CD4-positive, alpha-beta memory T cell (primary cell): ENCODE results near the gene EIF4G3. TPM values are rescaled to one million over a fixed set of nuclear protein-coding genes. Genes with fewer than 3 reads are reported as not detected.

Source experiments
- CTCF ChIA-PET: fragments of 350-600 bp; sonication (Branson Sonifier 250); formaldehyde crosslinking; loops from one replicate; lab custom pipeline; 2021; ENCODE audit warnings: inconsistent platforms; ENCODE audit not compliant: partially characterized antibody; lab: Charles Lee
- POLR2A ChIA-PET: fragments of 350-600 bp; sonication (Branson Sonifier 250); formaldehyde crosslinking; loops from one replicate; lab custom pipeline; 2021; ENCODE audit not compliant: partially characterized antibody; lab: Charles Lee
- DNase-seq, 5 donors: peaks; one replicate each; pipeline versions ENCODE4 v3.0.0 to v3.0.0-alpha.2; 2020 to 2022; ENCODE audit warnings: mixed read lengths in 1 of 5
- H3K27ac ChIP-seq: one replicate; pipeline ENCODE4 v1.7.0; 2013; ENCODE audit warnings: low read depth, low read length
- H3K27me3 ChIP-seq: 2 replicates; pipeline ENCODE4 v1.7.0; 2013; ENCODE audit warnings: mild to moderate bottlenecking, low read length, moderate library complexity; ENCODE audit not compliant: insufficient read depth
- H3K36me3 ChIP-seq: 2 replicates; pipeline ENCODE4 v1.7.0; 2013; ENCODE audit warnings: mild to moderate bottlenecking, low read length, moderate library complexity; ENCODE audit not compliant: insufficient read depth
- H3K4me1 ChIP-seq: 2 replicates; pipeline ENCODE4 v1.7.0; 2013; ENCODE audit warnings: mild to moderate bottlenecking, low read length, moderate library complexity; ENCODE audit not compliant: insufficient read depth
- H3K4me3 ChIP-seq, 2 donors: one replicate each; pipeline ENCODE4 v1.7.0; 2013; ENCODE audit warnings: low read length in 2 of 2, mild to moderate bottlenecking in 1 of 2
- H3K9me3 ChIP-seq, 2 donors: one replicate each; pipeline ENCODE4 v1.7.0; 2013; ENCODE audit warnings: low read length in 2 of 2, control low read depth in 1 of 2; ENCODE audit not compliant: control insufficient read depth in 1 of 2
- H3K27ac Mint-ChIP-seq, 7 donors: one replicate each; pipeline ENCODE4 v1.8.0; 2020 to 2021; ENCODE audit warnings: mixed read lengths in 7 of 7, mild to moderate bottlenecking in 6 of 7, inconsistent platforms in 3 of 7, moderate library complexity in 3 of 7
- H3K27me3 Mint-ChIP-seq, 2 donors: one replicate each; pipeline ENCODE4 v1.8.0; 2020 to 2021; ENCODE audit warnings: mixed read lengths in 2 of 2
- H3K36me3 Mint-ChIP-seq, 2 donors: one replicate each; pipeline ENCODE4 v1.8.0; 2020 to 2021; ENCODE audit warnings: mixed read lengths in 2 of 2, inconsistent platforms in 1 of 2, mild to moderate bottlenecking in 1 of 2
- H3K4me1 Mint-ChIP-seq, 4 donors: one replicate each; pipeline ENCODE4 v1.8.0; 2020 to 2021; ENCODE audit warnings: mixed read lengths in 4 of 4, mild to moderate bottlenecking in 1 of 4
- H3K4me3 Mint-ChIP-seq, 8 donors: one replicate each; pipeline ENCODE4 v1.8.0; 2020 to 2021; ENCODE audit warnings: mixed read lengths in 8 of 8, mild to moderate bottlenecking in 7 of 8, moderate library complexity in 6 of 8, inconsistent platforms in 3 of 8
- H3K9me3 Mint-ChIP-seq, 8 donors: one replicate each; pipeline ENCODE4 v1.8.0; 2020 to 2021; ENCODE audit warnings: mixed read lengths in 8 of 8, mild to moderate bottlenecking in 5 of 8, inconsistent platforms in 3 of 8, moderate library complexity in 1 of 8
- intact Hi-C: fragments of 100-400 bp; cut with micrococcal nuclease; formaldehyde crosslinking; loops from one replicate; pipeline ENCODE4 v1.15.1; 2023
- polyA plus RNA-seq, 2 donors: library from polyadenylated mRNA; unstranded; fragments of 300-500 nt; fragmentation: Illumina TruSeq; gene quantifications; one replicate each; pipeline ENCODE4 v1.2.3, GENCODE V29; 2021
- total RNA-seq, 2 experiments: library from RNA; stranded (reverse); gene quantifications; one replicate each; pipeline ENCODE4 v1.2.3, GENCODE V29; 2021

EIF4G3 gene
- total and polyA plus RNA-seq, 4 experiments from 2014 or later = 1.6 to 18.0 (median 13.1) TPM

DNA sequence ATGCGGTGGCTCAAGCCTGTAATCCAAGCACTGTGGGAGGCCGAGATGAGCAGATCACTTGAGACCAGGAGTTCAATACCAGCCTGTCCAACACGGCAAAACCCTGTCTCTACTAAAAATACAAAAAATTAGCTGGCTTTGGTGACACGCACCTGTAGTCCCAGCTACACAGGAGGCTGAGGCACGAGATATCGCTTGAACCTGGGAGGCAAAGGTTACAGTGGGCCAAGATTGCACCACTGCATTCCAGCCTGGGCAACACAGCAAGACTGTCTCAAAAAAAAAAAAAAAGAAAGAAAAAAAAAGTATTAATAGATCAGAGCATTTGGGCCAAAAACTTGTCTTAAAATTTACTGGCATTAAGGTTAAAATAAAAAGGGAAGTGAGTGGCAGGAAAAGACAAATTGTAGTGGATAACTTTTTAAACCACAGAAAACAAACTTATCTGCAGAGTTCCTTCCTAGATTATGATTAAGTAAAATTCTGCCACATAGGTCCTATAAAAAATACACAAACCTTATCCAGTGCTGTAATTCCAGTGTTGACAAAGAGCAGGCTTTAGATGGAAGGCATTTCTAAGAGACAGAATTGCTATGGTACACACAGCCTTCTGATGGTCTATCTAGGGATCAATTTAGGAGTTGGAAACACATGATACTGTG lies 53.3 kb downstream of the EIF4G3 start:
- H3K27ac Mint-ChIP-seq = peak overlapping the region in 1 of 7 donors; percentile 68
- H3K9me3 ChIP-seq = no peaks in the 10 kb centered on the region
- H3K27me3 Mint-ChIP-seq = no peaks in the 10 kb centered on the region
- peaks cover 4% of the 10 kb centered on the region for H3K36me3 ChIP-seq
- ChIA-PET POLR2A (no interaction called here), CTCF (interaction anchor here (0.8 kb wide), 1 partner anchor 12 kb away, joined by 3 read pairs; no protein-coding TSS in a partner anchor)
- no peak overlapping the region for H3K4me3 ChIP-seq
- no peak overlapping the region for H3K27ac ChIP-seq
- no peaks in the 10 kb centered on the region for H3K4me1 ChIP-seq
- H3K9me3 Mint-ChIP-seq = no peaks in the 10 kb centered on the region
- peaks cover 3 to 12% of the 10 kb centered on the region in 2 donors for H3K36me3 Mint-ChIP-seq
- H3K27me3 ChIP-seq = no peaks in the 10 kb centered on the region
- no peaks in the 10 kb centered on the region for H3K4me1 Mint-ChIP-seq
- intact Hi-C loops = no loop called here
- no peak for DNase-seq
- H3K4me3 Mint-ChIP-seq = no peak overlapping the region

DNA sequence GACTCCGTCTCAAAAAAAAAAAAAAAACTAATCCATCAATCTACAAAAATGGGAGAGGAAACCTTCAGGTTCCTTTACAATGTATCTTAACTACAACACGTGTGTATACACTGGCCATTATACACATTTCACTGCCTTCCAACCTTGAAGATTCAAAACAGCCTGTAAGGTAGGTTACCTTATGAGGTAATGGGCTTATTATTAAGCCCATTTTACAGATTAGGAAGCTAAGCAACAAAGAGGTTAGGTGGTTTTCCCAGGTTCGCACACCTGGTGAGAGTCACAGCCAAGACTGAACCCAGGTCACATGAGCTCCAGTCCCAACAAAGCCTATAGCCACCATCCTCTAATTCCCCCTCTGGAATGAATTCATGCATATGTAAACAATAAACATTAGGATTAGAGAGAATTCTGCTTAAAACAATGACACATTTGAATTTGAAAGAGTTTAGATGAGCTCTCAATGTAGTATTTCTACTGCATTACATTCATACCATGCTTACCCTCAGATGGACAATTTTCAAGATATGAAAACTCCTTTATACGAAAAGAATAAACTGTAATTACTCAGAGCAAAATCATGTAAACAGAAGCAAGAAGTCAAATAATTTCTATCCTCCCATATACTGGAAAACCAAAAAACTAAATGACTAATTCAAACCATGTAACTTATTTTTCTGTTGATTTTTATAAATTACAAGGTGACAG lies 54.8 kb downstream of the EIF4G3 start:
- no peaks in the 10 kb centered on the region for H3K4me1 Mint-ChIP-seq
- H3K4me1 ChIP-seq = no peaks in the 10 kb centered on the region
- H3K27ac ChIP-seq = no peak overlapping the region
- H3K27me3 ChIP-seq = no peaks in the 10 kb centered on the region
- H3K4me3 Mint-ChIP-seq = no peak overlapping the region
- no peaks in the 10 kb centered on the region for H3K9me3 Mint-ChIP-seq
- DNase-seq = no peak
- intact Hi-C loops = no loop called here
- peaks cover 2 to 12% of the 10 kb centered on the region in 2 donors for H3K36me3 Mint-ChIP-seq
- H3K9me3 ChIP-seq = no peaks in the 10 kb centered on the region
- ChIA-PET CTCF (no interaction called here), POLR2A (no interaction called here)
- H3K27ac Mint-ChIP-seq = no peak overlapping the region
- H3K36me3 ChIP-seq = peaks cover 4% of the 10 kb centered on the region
- no peak overlapping the region for H3K4me3 ChIP-seq
- no peaks in the 10 kb centered on the region for H3K27me3 Mint-ChIP-seq

DNA sequence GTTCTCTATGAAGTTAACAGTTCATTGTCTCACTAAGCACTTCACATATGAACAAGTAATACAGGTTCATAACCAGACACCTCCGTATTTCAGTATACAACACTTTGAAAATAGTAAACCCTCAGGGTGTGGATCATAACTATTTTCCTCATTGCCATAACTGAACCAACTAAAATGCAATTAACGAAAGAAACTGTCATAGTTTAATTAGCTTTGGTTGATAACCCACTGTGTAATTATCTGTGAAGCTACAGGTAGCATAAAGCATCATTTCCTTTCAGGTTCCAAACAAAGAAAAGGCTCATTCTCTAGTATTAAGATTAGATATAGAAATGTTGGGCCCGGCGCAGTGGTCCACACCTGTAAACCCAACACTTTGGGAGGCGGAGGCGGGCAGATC lies 58.5 kb downstream of the EIF4G3 start:
- H3K27ac ChIP-seq = no peak overlapping the region
- no peak overlapping the region for H3K4me3 ChIP-seq
- H3K36me3 ChIP-seq = peaks cover 4% of the 10 kb centered on the region
- H3K4me3 Mint-ChIP-seq = no peak overlapping the region
- no peak for DNase-seq
- H3K9me3 Mint-ChIP-seq = no peaks in the 10 kb centered on the region
- no peak overlapping the region for H3K27ac Mint-ChIP-seq
- H3K27me3 ChIP-seq = no peaks in the 10 kb centered on the region
- POLR2A ChIA-PET = no interaction called here
- CTCF ChIA-PET = interaction anchor here (0.7 kb wide), 1 partner anchor 37 kb away, joined by 4 read pairs; no protein-coding TSS in a partner anchor
- no peaks in the 10 kb centered on the region for H3K9me3 ChIP-seq
- H3K4me1 ChIP-seq = no peaks in the 10 kb centered on the region
- intact Hi-C loops = no loop called here
- no peaks in the 10 kb centered on the region for H3K27me3 Mint-ChIP-seq
- no peaks in the 10 kb centered on the region for H3K4me1 Mint-ChIP-seq
- peaks cover 2 to 12% of the 10 kb centered on the region in 2 donors for H3K36me3 Mint-ChIP-seq

DNA sequence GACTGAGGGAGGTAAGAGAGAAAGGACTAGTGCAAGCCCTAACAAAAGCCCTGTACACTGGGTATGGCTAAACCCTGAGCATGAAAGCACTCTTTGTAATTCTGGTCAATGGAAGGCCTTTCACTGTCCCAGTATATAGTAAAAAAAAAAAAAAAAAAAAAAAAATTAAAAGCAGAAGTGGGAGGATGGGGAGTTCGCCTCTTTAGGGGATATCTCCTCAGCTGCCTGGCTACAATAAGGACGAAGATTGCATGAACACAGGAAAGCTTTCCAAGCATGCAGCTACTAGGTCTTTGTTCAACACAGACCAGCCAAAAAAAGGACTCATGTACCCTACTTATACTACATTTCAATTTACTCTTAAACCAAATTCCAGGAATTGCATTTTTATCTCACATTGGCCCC lies 59.1 kb downstream of the EIF4G3 start:
- Mint-ChIP-seq H3K27ac (no peak overlapping the region), H3K27me3 (no peaks in the 10 kb centered on the region), H3K36me3 (peaks cover 0 to 9% of the 10 kb centered on the region in 2 donors), H3K4me3 (no peak overlapping the region), H3K9me3 (no peaks in the 10 kb centered on the region), H3K4me1 (no peaks in the 10 kb centered on the region)
- no peak for DNase-seq
- ChIA-PET POLR2A (no interaction called here), CTCF (no interaction called here)
- intact Hi-C loops = no loop called here
- Histone ChIP-seq H3K9me3 (no peaks in the 10 kb centered on the region), H3K27me3 (no peaks in the 10 kb centered on the region), H3K36me3 (peaks cover 2% of the 10 kb centered on the region), H3K27ac (no peak overlapping the region), H3K4me1 (no peaks in the 10 kb centered on the region), H3K4me3 (no peak overlapping the region)

DNA sequence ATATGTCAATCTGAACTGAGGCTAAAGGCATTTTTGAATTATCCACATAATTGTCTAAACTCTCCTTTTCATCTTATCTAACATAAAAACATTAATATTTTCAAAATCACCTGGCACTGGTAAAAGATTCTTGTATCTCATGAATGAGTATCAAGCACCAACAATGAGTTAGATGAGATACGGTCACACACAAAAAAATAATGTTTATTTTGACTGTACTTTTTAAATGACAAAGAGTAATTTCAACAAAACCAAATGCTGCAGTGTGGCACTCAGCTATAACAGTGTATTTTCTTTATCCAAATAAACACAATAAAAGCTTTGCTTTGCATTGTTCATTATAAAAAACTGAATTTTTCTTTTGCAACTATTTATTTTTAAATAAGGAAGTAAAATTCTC lies 59.5 kb downstream of the EIF4G3 start:
- Histone ChIP-seq H3K36me3 (no peaks in the 10 kb centered on the region), H3K27ac (no peak overlapping the region), H3K9me3 (no peaks in the 10 kb centered on the region), H3K4me1 (no peaks in the 10 kb centered on the region), H3K27me3 (no peaks in the 10 kb centered on the region), H3K4me3 (no peak overlapping the region)
- no peaks in the 10 kb centered on the region for H3K4me1 Mint-ChIP-seq
- POLR2A ChIA-PET = no interaction called here
- no peak overlapping the region for H3K27ac Mint-ChIP-seq
- DNase-seq = no peak
- H3K4me3 Mint-ChIP-seq = no peak overlapping the region
- CTCF ChIA-PET = no interaction called here
- no peaks in the 10 kb centered on the region for H3K27me3 Mint-ChIP-seq
- H3K9me3 Mint-ChIP-seq = no peaks in the 10 kb centered on the region
- intact Hi-C loops = no loop called here
- peaks cover 0 to 9% of the 10 kb centered on the region in 2 donors for H3K36me3 Mint-ChIP-seq

DNA sequence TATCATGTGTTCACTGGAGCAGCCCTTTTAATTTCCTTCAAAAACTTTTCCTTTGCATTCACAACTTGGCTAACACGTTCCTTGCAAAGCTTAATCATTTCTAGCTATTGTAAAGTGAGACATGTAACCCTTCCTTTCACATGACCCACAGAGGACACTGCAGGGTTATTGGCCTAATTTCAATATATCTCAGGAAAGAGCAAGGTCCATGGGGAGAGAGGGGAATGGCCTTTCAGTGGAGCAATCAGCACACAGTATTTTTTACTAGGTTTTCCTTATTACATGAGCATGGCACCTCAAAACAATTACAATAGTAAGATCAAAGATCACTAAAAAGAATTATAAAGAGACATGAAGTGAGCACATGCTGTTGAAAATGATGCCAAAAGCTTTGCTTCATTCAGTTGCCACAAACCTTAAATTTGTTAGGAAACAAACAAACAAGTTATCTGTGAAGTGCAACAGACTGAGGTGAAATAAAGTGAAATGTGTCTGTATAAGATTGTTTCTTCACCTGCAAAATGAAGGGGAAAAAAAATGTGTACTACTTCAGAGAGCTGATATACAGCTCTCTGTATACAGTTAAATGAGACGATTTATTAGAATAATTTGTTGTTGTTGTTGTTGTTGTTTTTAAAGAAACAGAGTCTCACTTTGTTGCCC lies 61.5 kb downstream of the EIF4G3 start:
- Histone ChIP-seq H3K9me3 (no peaks in the 10 kb centered on the region), H3K27ac (no peak overlapping the region), H3K4me1 (no peaks in the 10 kb centered on the region), H3K4me3 (no peak overlapping the region), H3K27me3 (no peaks in the 10 kb centered on the region), H3K36me3 (no peaks in the 10 kb centered on the region)
- H3K27me3 Mint-ChIP-seq = no peaks in the 10 kb centered on the region
- H3K27ac Mint-ChIP-seq = no peak overlapping the region
- no peak overlapping the region for H3K4me3 Mint-ChIP-seq
- no peaks in the 10 kb centered on the region for H3K9me3 Mint-ChIP-seq
- ChIA-PET POLR2A (no interaction called here), CTCF (interaction anchor here (1.4 kb wide), 1 partner anchor 80 kb away, joined by 5 read pairs; no protein-coding TSS in a partner anchor)
- H3K4me1 Mint-ChIP-seq = no peaks in the 10 kb centered on the region
- DNase-seq = no peak
- H3K36me3 Mint-ChIP-seq = peaks cover 0 to 7% of the 10 kb centered on the region in 2 donors
- intact Hi-C loops = no loop called here

DNA sequence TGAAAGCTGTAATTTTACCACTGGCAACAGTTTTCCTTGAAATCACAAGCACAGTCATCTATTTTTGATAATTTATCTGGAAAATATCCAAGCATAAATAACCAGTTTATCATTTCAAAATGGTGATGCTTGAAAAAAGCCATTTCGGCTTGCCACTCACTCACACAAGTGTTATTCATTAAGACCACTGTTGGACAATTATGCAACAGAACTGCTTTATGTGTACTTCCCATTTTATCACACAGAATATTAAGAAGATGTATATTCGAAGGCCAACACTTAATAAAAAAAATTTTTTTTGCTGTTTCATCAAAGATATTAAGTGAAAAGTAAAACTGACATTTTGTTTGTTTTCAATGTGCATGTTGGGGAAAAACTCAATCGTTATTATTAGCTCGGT lies 62.3 kb downstream of the EIF4G3 start:
- no peaks in the 10 kb centered on the region for H3K4me1 Mint-ChIP-seq
- peaks cover 0 to 4% of the 10 kb centered on the region in 2 donors for H3K36me3 Mint-ChIP-seq
- POLR2A ChIA-PET = no interaction called here
- Histone ChIP-seq H3K27me3 (no peaks in the 10 kb centered on the region), H3K4me3 (no peak overlapping the region), H3K27ac (no peak overlapping the region), H3K4me1 (no peaks in the 10 kb centered on the region), H3K36me3 (no peaks in the 10 kb centered on the region), H3K9me3 (no peaks in the 10 kb centered on the region)
- no peak overlapping the region for H3K4me3 Mint-ChIP-seq
- no peak overlapping the region for H3K27ac Mint-ChIP-seq
- H3K9me3 Mint-ChIP-seq = no peaks in the 10 kb centered on the region
- CTCF ChIA-PET = no interaction called here
- H3K27me3 Mint-ChIP-seq = no peaks in the 10 kb centered on the region
- intact Hi-C loops = no loop called here
- no peak for DNase-seq
